NCI-H2227 (cell line): ENCODE measurements around the gene KLHL35.
A peak's percentile ranks its signal among the peaks of the same experiment; 100 is the strongest.
"Not testable (repeated sequence)": the region's sequence is repeated elsewhere in the genome, so short reads cannot be mapped to it uniquely, and the experiment has no call there.

Experiments used
- DNase-seq: peaks from one replicate; lab custom pipeline; 2025; ENCODE audit not compliant: unreplicated experiment; lab: John Stamatoyannopoulos, UW

The KLHL35 gene

DNA sequence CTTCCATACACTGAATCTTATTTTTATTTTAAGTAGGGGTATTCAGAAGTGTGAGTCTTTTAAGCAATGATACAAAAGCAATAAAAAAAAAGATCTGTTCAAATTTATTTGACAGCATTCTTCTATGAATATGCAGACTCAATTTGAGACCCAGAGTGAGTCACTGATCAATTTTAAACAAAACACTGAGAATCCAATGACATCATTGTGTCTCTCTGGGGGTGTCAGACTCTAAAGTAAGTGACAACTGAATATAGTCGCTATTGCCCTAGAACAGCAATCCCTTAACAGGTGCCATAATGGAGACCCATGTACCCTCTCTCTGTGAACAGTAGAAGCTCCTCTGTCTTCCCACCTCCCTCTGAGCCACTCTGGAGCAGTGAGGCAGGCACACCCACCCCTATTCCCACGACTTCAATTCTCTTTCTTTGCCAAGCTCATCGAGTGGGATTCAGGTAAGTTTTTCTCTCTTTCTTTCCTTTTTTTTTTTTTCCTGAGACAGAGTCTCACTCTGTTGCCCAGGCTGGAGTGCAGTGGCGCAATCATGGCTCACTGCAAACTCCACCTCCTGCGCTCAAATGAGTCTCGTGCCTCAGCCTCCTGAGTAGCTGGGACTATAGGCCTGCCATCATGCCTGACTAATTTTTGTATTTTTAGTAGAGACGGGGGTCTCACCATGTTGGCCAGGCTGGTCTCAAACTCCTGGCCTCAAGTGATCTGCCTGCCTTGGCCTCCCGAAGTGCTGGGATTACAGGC is 38.7 kb downstream of the KLHL35 start:
- DNase-seq, result no peak

DNA sequence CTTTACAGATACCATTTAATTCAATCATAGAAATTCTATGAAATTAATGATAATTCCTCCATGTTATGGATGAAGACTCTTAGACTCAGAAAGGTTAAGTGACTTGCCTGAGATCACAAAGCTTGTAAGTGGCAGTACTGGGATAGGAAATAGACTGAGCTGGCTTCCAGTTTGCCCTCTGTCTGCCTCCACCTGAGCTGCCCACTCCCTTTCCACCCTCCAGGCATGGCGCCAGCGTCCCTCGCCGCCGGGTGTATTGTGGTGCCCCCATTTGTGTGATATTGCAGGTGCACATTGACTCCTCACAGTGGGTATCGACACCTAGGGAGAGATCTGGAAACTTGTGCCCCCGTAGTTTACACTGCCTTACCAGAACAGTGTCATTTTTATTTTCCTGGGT is 43.1 kb downstream of the KLHL35 start:
- no peak for DNase-seq

DNA sequence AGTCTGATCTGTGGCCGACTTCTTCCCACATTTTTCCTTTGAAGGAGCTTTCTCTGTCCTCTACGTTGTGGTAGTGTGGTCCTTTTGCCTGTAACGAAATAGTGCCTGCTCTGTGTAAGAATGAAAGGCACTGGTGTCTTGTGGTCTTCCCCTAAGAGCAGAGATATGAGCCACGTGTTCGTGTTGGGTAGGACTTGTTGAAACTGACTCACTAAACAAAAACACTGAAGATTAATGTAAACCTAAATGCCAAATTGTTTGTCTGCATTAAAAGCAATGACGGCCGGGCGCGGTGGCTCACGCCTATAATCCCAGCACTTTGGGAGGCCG is 43.8 kb downstream of the KLHL35 start:
- DNase-seq, result no peak

DNA sequence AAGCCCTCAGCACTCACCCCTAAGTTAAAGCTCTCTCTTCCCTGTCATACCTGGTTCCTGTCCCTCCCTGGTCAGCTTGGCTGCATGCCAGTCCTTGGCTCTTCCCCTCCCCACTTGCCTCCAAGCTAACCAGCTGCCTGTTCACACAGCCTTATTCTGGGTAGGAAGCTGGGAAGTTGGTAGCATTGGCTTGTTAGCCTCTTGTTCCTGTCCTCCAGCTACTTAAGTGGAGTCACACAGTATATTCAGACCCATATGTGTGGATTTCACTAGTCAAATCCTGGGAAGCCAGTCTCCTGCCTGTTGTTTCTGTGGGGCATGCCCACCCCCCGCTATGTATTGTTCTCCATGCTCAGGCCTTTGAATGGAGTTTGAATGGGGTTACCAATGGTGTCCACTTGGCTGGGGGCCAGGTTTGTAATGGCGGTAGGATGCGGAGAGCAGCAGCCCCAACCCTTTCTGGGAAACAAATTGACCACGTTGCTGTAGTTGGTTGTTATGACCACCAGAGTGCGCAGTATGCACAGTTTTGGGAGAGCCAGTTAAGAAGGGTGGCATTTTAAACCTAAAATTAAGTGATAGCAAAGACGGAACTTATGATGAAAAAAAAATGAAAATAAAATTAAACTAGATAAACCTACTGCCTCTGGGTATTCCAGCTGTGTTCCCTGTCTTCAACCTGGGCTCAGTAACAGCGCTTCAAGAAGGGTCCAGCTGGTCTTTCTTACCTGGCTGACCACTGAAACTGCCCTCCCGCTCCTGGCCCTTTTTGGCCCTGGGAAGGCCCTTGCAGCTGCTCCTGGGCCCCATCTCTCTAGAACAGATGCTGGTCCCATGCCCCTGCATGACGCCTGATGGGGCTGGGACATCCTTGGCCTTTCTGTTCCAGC is 44.4 kb downstream of the KLHL35 start:
- peak; percentile 95 for DNase-seq

DNA sequence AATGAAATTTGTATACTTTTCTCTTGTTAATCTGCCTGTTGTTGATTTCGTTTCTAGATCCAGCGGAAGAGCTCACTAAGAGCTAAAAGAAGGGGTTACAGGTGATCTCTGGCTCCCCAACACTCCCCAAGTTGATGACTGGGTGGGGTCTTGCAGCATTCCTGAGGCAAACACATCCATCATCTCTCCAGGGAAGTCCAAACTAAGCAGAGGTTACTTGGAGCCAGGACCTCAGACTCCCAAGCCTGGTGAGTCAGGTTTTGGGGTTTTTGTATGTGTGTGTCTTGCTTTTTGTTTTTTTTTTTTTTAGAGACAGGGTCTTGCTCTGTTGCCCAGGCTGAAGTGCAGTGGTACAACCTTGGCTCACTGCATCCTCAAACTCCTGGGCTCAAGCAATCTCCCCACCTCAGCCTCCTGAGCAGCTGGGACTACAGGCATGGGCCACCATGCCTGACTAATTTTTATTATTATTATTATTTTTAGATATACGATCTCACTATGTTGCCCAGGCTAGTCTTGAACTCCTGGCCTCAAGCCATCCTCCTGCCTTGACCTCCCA is 45.2 kb downstream of the KLHL35 start:
- DNase-seq, result no peak

DNA sequence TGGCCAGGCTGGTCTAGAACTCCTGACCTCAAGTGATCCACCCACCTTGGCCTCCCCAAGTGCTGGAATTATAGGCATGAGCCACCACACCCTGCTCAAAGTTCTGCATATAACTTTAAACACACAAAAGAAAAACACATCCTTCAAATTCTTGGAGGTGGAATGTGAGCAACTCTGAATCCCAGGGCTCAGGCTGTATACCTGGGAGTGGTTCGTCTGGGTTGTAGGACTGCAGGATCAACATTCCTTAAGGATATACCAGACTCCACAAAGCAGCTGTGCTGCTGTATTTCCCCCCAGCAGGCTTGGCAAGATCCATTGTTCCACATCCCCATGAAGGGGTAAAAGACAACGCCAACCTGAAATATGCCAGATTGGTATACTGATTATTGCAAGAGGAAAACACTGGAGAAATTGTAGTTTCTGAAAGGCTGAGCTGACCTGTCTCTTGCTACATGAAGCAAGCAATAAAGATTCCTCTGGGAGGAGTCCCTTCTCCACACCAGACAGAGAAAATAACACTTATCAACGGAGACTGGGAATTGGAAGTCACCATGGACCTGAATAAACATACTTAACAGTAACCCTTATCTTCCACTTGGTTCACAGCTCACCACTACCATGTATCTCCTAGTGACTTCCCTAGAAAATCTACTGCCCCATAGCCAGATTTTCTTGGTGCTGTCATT is 45.9 kb downstream of the KLHL35 start:
- no peak for DNase-seq

DNA sequence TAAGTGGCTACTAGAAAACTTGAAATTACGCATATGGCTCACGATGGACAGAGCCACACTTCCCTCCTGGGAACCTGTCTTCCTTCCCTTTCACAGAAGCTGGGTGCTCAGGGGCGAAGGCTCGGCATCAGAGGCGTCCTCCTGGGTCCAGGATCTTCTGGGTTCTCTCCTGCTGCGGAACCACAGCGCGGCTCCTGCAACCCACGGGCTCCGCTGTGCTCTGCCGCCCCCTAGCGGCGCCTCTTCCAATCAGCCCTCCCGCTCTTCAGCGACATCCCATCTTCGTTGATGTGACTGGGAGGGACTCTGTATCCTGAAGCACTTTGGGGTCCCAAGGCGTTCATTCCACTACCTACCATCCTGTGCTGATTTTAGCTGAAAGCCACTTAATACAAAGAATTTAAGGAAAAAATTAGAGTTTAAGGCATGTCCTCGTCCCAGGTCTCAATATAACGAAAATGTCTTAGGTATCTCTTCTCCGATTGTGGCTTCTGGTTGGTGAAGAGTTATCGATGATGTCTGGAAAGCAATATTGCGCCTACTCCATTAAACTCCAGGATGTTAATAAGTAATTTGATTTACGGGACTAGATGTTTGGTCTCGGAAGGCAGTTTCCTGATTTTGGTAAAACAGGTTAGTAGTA is 48.4 kb downstream of the KLHL35 start:
- DNase-seq, result peak; percentile 84

DNA sequence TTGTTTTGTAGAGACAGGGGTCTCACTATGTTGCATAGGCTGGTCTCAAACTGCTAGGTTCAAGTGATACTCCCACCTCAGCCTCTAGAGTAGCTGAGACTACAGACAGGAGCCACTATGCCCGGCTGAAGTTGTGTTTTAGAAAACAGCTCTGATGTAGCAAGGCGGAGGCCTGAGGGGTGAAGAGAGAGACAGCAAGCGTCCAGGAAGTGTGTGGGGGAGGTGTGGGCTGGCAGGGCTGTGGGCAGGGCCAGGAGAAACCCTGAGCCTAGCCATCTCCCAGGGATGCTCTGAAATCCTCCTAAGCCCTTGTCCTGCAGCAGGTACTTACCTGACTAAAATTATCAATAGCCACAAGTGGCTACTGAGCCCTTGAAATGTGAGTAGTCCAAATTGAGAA is 49.8 kb downstream of the KLHL35 start:
- no peak for DNase-seq

DNA sequence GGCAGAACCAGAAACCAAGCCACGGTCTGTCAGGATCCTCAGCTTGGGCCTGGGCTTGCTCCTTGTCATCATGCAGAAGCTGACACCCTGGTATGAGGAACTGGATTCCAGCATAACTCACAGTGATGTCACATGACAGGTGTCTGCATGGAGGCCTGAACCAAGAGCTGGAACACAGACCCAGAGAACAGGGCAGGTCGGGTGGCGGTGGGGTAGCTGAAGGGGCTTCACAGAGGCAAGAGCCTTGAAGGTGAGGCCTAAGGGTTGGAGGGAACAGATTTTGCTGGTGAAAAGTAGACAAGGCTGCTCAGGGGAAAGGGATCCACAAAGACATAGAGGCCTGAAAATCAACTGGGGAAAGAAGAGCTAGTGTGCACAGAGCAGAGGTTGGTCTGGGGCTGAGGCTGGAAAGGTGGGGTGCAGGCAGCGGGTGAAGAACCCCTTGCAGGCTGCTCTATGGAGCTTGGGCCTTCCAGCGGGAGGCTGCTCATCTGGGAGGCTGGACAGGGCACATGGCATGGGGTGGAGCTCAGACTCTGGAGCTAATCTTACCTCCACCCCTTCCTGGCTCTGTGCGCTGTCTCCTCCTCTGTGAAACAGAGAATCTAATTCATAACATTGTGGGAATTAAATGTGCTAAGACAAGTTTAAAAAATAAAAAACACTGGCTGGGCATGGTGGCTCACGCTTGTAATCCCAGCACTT is 52.1 kb downstream of the KLHL35 start:
- DNase-seq, result no peak

DNA sequence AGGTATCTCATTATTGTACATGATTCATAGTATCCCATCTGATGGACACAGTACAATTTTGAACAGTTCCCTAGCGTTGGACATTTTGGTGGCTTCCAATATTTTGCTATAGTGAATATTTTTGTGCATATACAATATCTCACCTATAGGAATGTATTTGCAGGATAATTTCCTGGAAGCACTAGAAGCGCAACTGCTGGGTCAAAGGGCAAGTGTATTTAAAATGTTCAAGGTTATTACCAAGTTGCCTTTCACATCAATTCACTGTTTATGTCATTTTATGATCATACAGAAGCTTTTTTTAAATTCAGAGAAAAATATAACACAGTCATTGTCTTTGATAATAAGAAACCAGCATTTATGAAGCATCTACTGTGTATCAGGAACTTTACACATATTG is 52.8 kb downstream of the KLHL35 start:
- no peak for DNase-seq

DNA sequence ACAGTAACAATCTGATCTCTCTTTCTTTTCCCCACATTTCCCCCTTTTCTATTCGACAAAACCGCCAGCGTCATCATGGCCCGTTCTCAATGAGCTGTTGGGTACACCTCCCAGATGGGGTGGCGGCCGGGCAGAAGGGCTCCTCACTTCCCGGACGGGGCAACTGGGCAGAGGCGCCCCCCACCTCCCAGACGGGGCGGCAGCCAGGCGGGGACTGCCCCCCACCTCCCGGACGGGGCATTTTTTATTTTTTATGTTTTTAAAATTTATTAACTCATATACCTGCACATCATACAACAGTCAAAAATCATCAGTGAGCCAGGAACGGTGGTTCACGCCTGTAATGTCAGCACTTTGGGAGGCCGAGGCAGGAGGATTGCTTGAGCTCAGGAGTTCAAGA is 54.2 kb downstream of the KLHL35 start:
- not testable (repeated sequence) for DNase-seq

DNA sequence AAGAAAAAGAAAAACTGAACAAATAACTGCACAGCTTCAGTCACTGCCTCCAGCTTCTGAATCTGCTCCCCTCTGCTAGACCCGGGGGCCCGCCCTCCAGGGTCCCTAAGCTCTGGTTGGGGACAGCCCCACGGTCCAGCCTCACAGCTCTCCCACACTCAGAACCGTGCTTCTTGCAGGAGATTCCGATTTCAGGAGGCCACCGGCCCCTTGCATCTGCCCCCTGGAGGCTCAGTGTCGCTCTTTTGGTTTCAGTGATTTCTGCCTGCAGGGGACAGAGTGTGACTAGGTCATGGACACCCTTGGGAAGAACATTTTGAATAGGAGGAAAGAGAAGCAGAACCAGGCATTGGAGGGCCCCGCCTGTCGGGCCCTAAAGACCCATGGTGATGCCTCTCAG is 56.8 kb downstream of the KLHL35 start:
- DNase-seq, result no peak

DNA sequence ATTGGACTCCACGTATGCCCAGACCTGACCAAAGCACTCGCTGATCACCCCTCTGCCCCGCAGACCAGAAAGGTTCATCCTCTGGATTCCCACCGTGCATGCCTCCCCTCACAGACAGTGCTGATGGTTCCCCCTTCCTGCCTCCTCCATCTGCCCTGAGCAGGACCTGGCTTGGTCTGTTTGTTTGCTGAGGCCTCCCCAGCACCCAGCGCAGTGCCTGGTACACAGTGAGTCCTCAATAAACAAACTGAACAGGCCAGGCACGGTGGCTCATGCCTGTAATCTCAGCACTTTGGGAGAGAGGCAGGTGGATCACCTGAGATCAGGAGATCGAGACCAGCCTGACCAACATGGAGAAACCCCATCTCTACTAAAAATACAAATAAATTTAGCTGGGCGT is 57.4 kb downstream of the KLHL35 start:
- DNase-seq, result no peak

DNA sequence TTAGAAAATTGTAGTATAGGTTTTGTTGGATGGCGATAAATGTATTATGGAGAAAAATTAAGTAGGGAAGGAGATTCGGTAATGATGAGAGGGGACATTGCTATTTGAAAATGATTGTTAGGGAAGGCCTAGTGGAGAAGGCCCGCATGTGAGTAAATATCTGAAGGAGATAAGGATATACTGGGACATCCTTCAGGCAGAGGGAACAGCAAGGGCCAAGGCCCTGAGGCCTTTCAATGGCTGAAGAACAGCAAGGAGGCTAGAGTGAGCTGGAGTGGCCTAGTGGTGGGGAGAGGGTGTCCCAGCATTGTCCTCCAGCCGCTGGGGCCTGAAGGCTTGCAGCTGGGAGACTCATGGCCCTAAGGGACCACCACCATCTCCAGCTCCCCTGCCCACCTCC is 58.4 kb downstream of the KLHL35 start:
- DNase-seq, result no peak

DNA sequence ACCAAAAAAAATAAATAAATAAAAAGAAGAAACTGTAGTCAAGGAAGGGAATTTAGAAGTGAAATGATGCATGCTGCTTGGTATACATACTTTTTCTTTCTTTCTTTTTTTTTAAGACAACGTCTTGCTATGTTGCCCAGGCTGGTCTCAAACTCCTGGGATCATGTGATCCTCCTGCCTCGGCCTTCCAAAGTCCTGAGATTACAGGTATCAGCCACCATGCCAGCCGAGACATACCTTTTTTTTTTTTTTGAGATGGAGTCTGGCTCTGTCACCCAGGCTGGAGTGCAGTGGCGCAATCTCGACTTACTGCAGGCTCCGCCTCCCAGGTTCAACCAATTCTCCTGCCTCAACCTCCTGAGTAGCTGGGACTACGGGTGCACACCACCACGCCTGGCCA is 59.8 kb downstream of the KLHL35 start:
- no peak for DNase-seq
